Progenitor cell of endocrine pancreas (in vitro differentiated cells): Measurements from ENCODE around the gene AKAP9. TPM values are rescaled to one million over a fixed set of nuclear protein-coding genes. Genes with fewer than 3 reads are reported as not detected.
A peak's percentile ranks its signal among the peaks of the same experiment; 100 is the strongest.
"Not testable (repeated sequence)": the region's sequence is repeated elsewhere in the genome, so short reads cannot be mapped to it uniquely, and the experiment has no call there.

ENCODE experiments used
- DNase-seq: peaks from one replicate; pipeline ENCODE4 v3.0.0; 2021; ENCODE audit warnings: low spot score; ENCODE audit not compliant: unreplicated experiment
- H3K27ac Mint-ChIP-seq: 2 replicates; pipeline ENCODE4 v1.8.0; 2021; ENCODE audit warnings: mild to moderate bottlenecking, moderate library complexity, mixed read lengths
- H3K27me3 Mint-ChIP-seq: 2 replicates; pipeline ENCODE4 v1.8.0; 2021; ENCODE audit warnings: mixed read lengths
- H3K36me3 Mint-ChIP-seq: 2 replicates; pipeline ENCODE4 v1.8.0; 2022; ENCODE audit warnings: mixed read lengths; ENCODE audit not compliant: insufficient read depth
- H3K4me1 Mint-ChIP-seq: 2 replicates; pipeline ENCODE4 v1.8.0; 2021; ENCODE audit warnings: low read depth, mixed read lengths
- H3K4me3 Mint-ChIP-seq: 2 replicates; pipeline ENCODE4 v1.8.0; 2021; ENCODE audit warnings: low read depth, mild to moderate bottlenecking, moderate library complexity, mixed read lengths
- H3K9me3 Mint-ChIP-seq: 2 replicates; pipeline ENCODE4 v1.8.0; 2021; ENCODE audit warnings: low read depth, mixed read lengths
- CTCF ChIP-seq: fragments of 200-600 bp; sonication (generic); IDR thresholded peaks from one replicate; pipeline ENCODE4 v1.5.0; 2021; ENCODE audit warnings: antibody characterized with exemption, mild to moderate bottlenecking; ENCODE audit not compliant: unreplicated experiment
- total RNA-seq: library from RNA; stranded (reverse); gene quantifications from 2 replicates; pipeline ENCODE4 v1.2.1, GENCODE V29; 2021

Gene AKAP9
- total RNA-seq, 1 donor from 2014 or later = 105 TPM

DNA sequence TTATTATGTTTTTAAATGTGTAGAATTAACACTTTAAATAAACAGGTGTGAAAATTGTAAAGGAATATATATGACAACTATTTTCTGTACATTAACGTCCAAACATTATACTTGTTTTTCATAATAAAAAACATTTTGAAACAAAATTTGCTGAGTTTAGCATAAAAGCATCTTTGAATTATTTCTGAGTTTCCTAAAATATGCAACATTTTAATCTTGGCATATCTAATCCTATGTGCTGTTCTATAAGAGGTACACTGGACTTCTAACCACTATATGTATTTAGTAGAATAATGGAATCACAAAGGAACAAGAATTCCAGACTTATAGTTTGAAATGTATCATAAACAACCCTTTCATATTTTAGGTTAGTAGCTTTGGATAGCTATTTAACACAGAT lies 16.6 kb downstream of the AKAP9 start:
- Mint-ChIP-seq H3K36me3 (peaks cover 6% of the 10 kb centered on the region), H3K27me3 (no peaks in the 10 kb centered on the region), H3K4me1 (no peaks in the 10 kb centered on the region), H3K4me3 (no peak overlapping the region), H3K9me3 (no peaks in the 10 kb centered on the region), H3K27ac (no peak overlapping the region)
- TF ChIP-seq CTCF = no peak
- DNase-seq = no peak

DNA sequence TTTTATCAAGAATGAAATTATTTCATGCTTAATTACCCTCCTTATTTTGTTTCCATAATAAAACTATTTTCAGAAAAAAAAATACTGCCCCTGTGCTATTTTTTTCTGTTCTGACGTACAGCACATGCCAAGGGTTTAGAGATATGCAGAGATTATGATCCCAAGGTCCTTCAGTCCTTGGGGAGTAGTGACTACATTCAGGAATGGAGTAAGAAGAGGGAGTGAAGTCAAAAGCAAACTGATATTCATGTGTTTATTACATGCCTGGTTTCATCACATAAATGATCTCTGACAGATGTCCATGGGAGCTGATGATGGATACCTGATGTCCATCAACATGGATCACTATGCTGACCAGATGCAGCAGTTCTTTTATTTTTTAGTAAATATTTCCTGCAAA lies 17.2 kb downstream of the AKAP9 start:
- no peaks in the 10 kb centered on the region for H3K27me3 Mint-ChIP-seq
- no peaks in the 10 kb centered on the region for H3K9me3 Mint-ChIP-seq
- no peak for DNase-seq
- H3K27ac Mint-ChIP-seq = no peak overlapping the region
- no peak for TF ChIP-seq CTCF
- no peaks in the 10 kb centered on the region for H3K4me1 Mint-ChIP-seq
- peaks cover 6% of the 10 kb centered on the region for H3K36me3 Mint-ChIP-seq
- no peak overlapping the region for H3K4me3 Mint-ChIP-seq

- TF ChIP-seq CTCF = no peak
- Mint-ChIP-seq H3K4me3 (no peak overlapping the region), H3K27me3 (no peaks in the 10 kb centered on the region), H3K9me3 (no peaks in the 10 kb centered on the region), H3K36me3 (peaks cover 6% of the 10 kb centered on the region), H3K27ac (no peak overlapping the region), H3K4me1 (no peaks in the 10 kb centered on the region)
- DNase-seq = no peak
Measured at GRCh38 chr7:91959023-91959422, 18.4 kb downstream of the AKAP9 start.

GRCh38 chr7:91961816-91962215 lies 21.2 kb downstream of the AKAP9 start:
- H3K4me3 Mint-ChIP-seq = no peak overlapping the region
- no peak for DNase-seq
- no peaks in the 10 kb centered on the region for H3K27me3 Mint-ChIP-seq
- H3K36me3 Mint-ChIP-seq = peaks cover 10% of the 10 kb centered on the region
- no peaks in the 10 kb centered on the region for H3K4me1 Mint-ChIP-seq
- peaks cover 13% of the 10 kb centered on the region for H3K9me3 Mint-ChIP-seq
- no peak overlapping the region for H3K27ac Mint-ChIP-seq
- no peak for TF ChIP-seq CTCF

GRCh38 chr7:91962419-91962818 lies 21.8 kb downstream of the AKAP9 start:
- H3K4me1 Mint-ChIP-seq = no peaks in the 10 kb centered on the region
- H3K4me3 Mint-ChIP-seq = no peak overlapping the region
- H3K27ac Mint-ChIP-seq = no peak overlapping the region
- peaks cover 12% of the 10 kb centered on the region for H3K36me3 Mint-ChIP-seq
- H3K9me3 Mint-ChIP-seq = peaks cover 14% of the 10 kb centered on the region
- H3K27me3 Mint-ChIP-seq = no peaks in the 10 kb centered on the region
- DNase-seq = no peak
- TF ChIP-seq CTCF = no peak

DNA sequence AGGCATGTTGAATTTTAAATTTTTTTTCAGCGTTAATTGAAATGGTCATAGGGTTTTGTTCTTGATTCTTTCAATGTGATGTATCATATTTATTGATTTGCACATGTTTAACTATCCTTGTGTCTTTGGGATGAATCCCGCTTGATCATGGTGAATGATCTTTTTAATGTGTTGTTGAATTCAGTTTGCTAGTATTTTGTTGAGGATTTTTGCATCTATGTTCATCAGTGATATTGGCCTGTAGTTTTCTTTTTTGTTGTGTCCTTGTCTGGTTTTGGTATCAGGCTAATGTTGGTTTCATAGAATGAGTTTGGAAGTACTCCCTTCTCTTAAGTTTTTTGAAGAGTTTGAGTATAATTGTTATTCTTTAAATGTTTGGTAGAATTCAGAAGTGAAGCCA lies 26.9 kb downstream of the AKAP9 start:
- DNase-seq, H3K4me3 Mint-ChIP-seq, H3K27me3 Mint-ChIP-seq, H3K4me1 Mint-ChIP-seq: not testable (repeated sequence)
- peaks cover 16% of the 10 kb centered on the region for H3K36me3 Mint-ChIP-seq
- peaks cover 18% of the 10 kb centered on the region for H3K9me3 Mint-ChIP-seq
- peak overlapping the region; percentile 31 for H3K27ac Mint-ChIP-seq
